DOHH2 (cell line): ENCODE data around the gene SUN1.

ENCODE experiments used
- H3F3A ChIP-seq: fragments of 200-600 bp; sonication (generic), shearing (Covaris generic); 2 replicates; pipeline ENCODE4 v1.6.0; 2016; ENCODE audit warnings: antibody characterized with exemption, mild to moderate bottlenecking; ENCODE audit not compliant: control insufficient read depth, insufficient read depth
- H3K27ac ChIP-seq: fragments of 200-600 bp; sonication (generic); 2 replicates; pipeline ENCODE4 v1.5.1; 2014; ENCODE audit warnings: low read depth, mild to moderate bottlenecking, low read length, moderate library complexity
- H3K27me3 ChIP-seq: fragments of 200-600 bp; sonication (generic); 2 replicates; pipeline ENCODE4 v1.6.1; 2014; ENCODE audit warnings: mild to moderate bottlenecking, low read length, mixed read lengths; ENCODE audit not compliant: control insufficient read depth
- H3K36me3 ChIP-seq: fragments of 200-600 bp; sonication (generic); 2 replicates; pipeline ENCODE4 v1.6.1; 2014; ENCODE audit warnings: mild to moderate bottlenecking, low read length, moderate library complexity, mixed read lengths; ENCODE audit not compliant: control insufficient read depth
- H3K4me1 ChIP-seq: fragments of 200-600 bp; sonication (generic); 2 replicates; pipeline ENCODE4 v1.6.1; 2014; ENCODE audit warnings: mild to moderate bottlenecking, low read length, mixed read lengths; ENCODE audit not compliant: control insufficient read depth
- H3K4me2 ChIP-seq: fragments of 200-600 bp; sonication (generic); 2 replicates; pipeline ENCODE4 v1.6.0; 2014; ENCODE audit warnings: mild to moderate bottlenecking, low read length, moderate library complexity
- H3K4me3 ChIP-seq: fragments of 200-600 bp; sonication (generic); 2 replicates; pipeline ENCODE4 v1.5.1; 2014; ENCODE audit warnings: mild to moderate bottlenecking, low read length, mixed read lengths
- H3K79me2 ChIP-seq: fragments of 200-600 bp; sonication (generic); 2 replicates; pipeline ENCODE4 v1.6.1; 2014; ENCODE audit warnings: mild to moderate bottlenecking, low read length, mixed read lengths; ENCODE audit not compliant: control insufficient read depth
- H3K9me2 ChIP-seq: fragments of 200-600 bp; sonication (generic); replicated peaks from 2 replicates; pipeline ENCODE4 v1.6.1; 2014; ENCODE audit warnings: mild to moderate bottlenecking, low read length, mixed read lengths; ENCODE audit not compliant: control insufficient read depth
- H3K9me3 ChIP-seq: fragments of 200-600 bp; sonication (generic); 2 replicates; pipeline ENCODE4 v1.6.1; 2014; ENCODE audit warnings: antibody characterized with exemption, low read length, mixed read lengths; ENCODE audit not compliant: control insufficient read depth, insufficient read depth
- H4K20me1 ChIP-seq: fragments of 200-600 bp; sonication (generic); 2 replicates; pipeline ENCODE4 v1.6.0; 2014; ENCODE audit warnings: low read depth, mild to moderate bottlenecking, antibody characterized with exemption, low read length, moderate library complexity; ENCODE audit not compliant: control insufficient read depth, insufficient read depth
- CTCF ChIP-seq: fragments of 200-600 bp; sonication (generic); IDR thresholded peaks from one replicate; pipeline ENCODE4 v1.5.1; 2014; ENCODE audit warnings: antibody characterized with exemption, mild to moderate bottlenecking, low read depth, low read length; ENCODE audit not compliant: poor library complexity, severe bottlenecking
- EZH2phosphoT487 ChIP-seq: fragments of 200-600 bp; sonication (generic); IDR thresholded peaks from 2 replicates; pipeline ENCODE4 v1.6.1; 2017; ENCODE audit warnings: borderline replicate concordance, mild to moderate bottlenecking, antibody characterized with exemption, low read length, moderate library complexity, mixed read lengths

Gene SUN1

GRCh38 chr7:920351-921070 lies 88.2 kb downstream of the SUN1 start:
- peaks cover 48% of the 10 kb centered on the region for H3K27me3 ChIP-seq
- H3K36me3 ChIP-seq: no peaks in the 10 kb centered on the region
- peaks cover 28% of the 10 kb centered on the region for H3K4me1 ChIP-seq
- no peaks in the 10 kb centered on the region for H3K9me3 ChIP-seq
- no peaks in the 10 kb centered on the region; the same call in 1 of the 2 replicates for H3F3A ChIP-seq
- no peak overlapping the region for H3K4me2 ChIP-seq
- H3K79me2 ChIP-seq: no peaks in the 10 kb centered on the region
- H3K9me2 ChIP-seq: no peaks in the 10 kb centered on the region
- H3K27ac ChIP-seq: no peak overlapping the region
- TF ChIP-seq EZH2phosphoT487 (no peak), CTCF (no peak)
- H4K20me1 ChIP-seq: no peaks in the 10 kb centered on the region
- H3K4me3 ChIP-seq: no peak overlapping the region

GRCh38 chr7:921071-921461 lies 88.8 kb downstream of the SUN1 start:
- Histone ChIP-seq H3K27me3 (peaks cover 53% of the 10 kb centered on the region), H3K9me3 (no peaks in the 10 kb centered on the region), H4K20me1 (no peaks in the 10 kb centered on the region), H3F3A (no peaks in the 10 kb centered on the region; the same call in 1 of the 2 replicates), H3K4me1 (peaks cover 28% of the 10 kb centered on the region), H3K79me2 (no peaks in the 10 kb centered on the region), H3K9me2 (no peaks in the 10 kb centered on the region), H3K36me3 (no peaks in the 10 kb centered on the region), H3K4me2 (no peak overlapping the region), H3K27ac (no peak overlapping the region), H3K4me3 (no peak overlapping the region)
- TF ChIP-seq CTCF: no peak
- no peak for TF ChIP-seq EZH2phosphoT487

- Histone ChIP-seq H3K4me3 (no peak overlapping the region), H3K4me1 (peaks cover 28% of the 10 kb centered on the region), H3K27ac (no peak overlapping the region), H4K20me1 (no peaks in the 10 kb centered on the region), H3K27me3 (peaks cover 59% of the 10 kb centered on the region), H3K4me2 (no peak overlapping the region), H3K9me3 (no peaks in the 10 kb centered on the region), H3K79me2 (no peaks in the 10 kb centered on the region), H3K9me2 (no peaks in the 10 kb centered on the region), H3F3A (no peaks in the 10 kb centered on the region; the same call in 1 of the 2 replicates), H3K36me3 (no peaks in the 10 kb centered on the region)
- TF ChIP-seq EZH2phosphoT487 (0 out of 2 replicates have a peak, but pooled peaks have one; percentile 20), CTCF (no peak)
Measured at GRCh38 chr7:921581-922333, 89.5 kb downstream of the SUN1 start.
